Tibial nerve (tissue), 3 donors: ENCODE data around the gene POLR1F.
"Not testable (repeated sequence)": the region's sequence is repeated elsewhere in the genome, so short reads cannot be mapped to it uniquely, and the experiment has no call there.

Source experiments
- CTCF ChIP-seq, 5 experiments: fragments of 200-600 bp in 3 of 5; fragments of 450-650 bp in 2 of 5; sonication (generic) in 3 of 5; IDR thresholded peaks; one replicate each; pipeline ENCODE4 v1.5.1; 2016 to 2019; ENCODE audit warnings: antibody characterized with exemption in 5 of 5, mild to moderate bottlenecking in 3 of 5, moderate library complexity in 2 of 5
- POLR2A ChIP-seq, 2 donors: fragments of 450-650 bp; IDR thresholded peaks; one replicate each; pipeline ENCODE4 v1.6.1; 2017; ENCODE audit warnings: antibody characterized with exemption in 2 of 2, mild to moderate bottlenecking in 2 of 2, moderate library complexity in 2 of 2

- not testable (repeated sequence) for TF ChIP-seq POLR2A, CTCF (IDR thresholded peaks at IDR 0.05)
These were observed 19.7 kb downstream of the POLR1F start for GRCh38 chr7:19689130-19689529.
